ENCODE results near the gene CCNH.

GRCh38 chr5:87410931-87411330, 1.8 kb downstream of the CCNH start:
- peak; percentile 12; the same call in 1 of the 2 replicates for TF ChIP-seq POLR2AphosphoS5 (IDR thresholded peaks at IDR 0.05; ENCODE audit: low read depth, low read length)
- TF ChIP-seq CTCF (IDR thresholded peaks at IDR 0.05), result no peak
- no peak for TF ChIP-seq YY1 (IDR thresholded peaks at IDR 0.05; ENCODE audit: low read depth)
- TF ChIP-seq TAF1 (IDR thresholded peaks at IDR 0.05; ENCODE audit: borderline replicate concordance, low read depth, low read length), result no peak
- TF ChIP-seq MAX (IDR thresholded peaks at IDR 0.05; ENCODE audit: low read depth), result no peak
- TF ChIP-seq SMC3 (IDR thresholded peaks at IDR 0.05; ENCODE audit: low read depth, low read length), result no peak
- no peak for TF ChIP-seq RCOR1 (IDR thresholded peaks at IDR 0.05; ENCODE audit: low read length)
- no peak for TF ChIP-seq NRF1 (IDR thresholded peaks at IDR 0.05; ENCODE audit: low read depth, low read length)
- TF ChIP-seq RAD21 (IDR thresholded peaks at IDR 0.05; ENCODE audit: low read length), result no peak
- no peak for TF ChIP-seq REST (IDR thresholded peaks at IDR 0.05; ENCODE audit: low read depth, low read length)
- TF ChIP-seq ZBTB33 (IDR thresholded peaks at IDR 0.05; ENCODE audit: borderline replicate concordance, low read depth), result no peak
- TF ChIP-seq GABPA (IDR thresholded peaks at IDR 0.05; ENCODE audit: low read depth), result no peak
- TF ChIP-seq FOXM1 (IDR thresholded peaks at IDR 0.05; ENCODE audit: low read depth), result no peak
- TF ChIP-seq RFX5 (IDR thresholded peaks at IDR 0.05; ENCODE audit: low read length), result no peak
